Left lung (tissue), 10 donors: ENCODE results near the gene ANXA3. TPM values are rescaled to one million over a fixed set of nuclear protein-coding genes. Genes with fewer than 3 reads are reported as not detected.

Experiments
- ATAC-seq: fragments of 200-7000 bp; cut with Tn5 transposase; one replicate; pipeline ENCODE4 v1.9.1; 2020; ENCODE audit warnings: moderate library complexity
- DNase-seq, 4 donors: peaks; one replicate each; pipeline ENCODE4 v3.0.0-alpha.2; 2013 to 2020
- H3K27ac ChIP-seq, 2 donors: fragments of 200-600 bp; sonication (generic) in 1 of 2; one replicate each; pipeline versions ENCODE4 v1.5.0 to v1.8.0; 2020 to 2021
- H3K27me3 ChIP-seq, 2 donors: fragments of 200-600 bp; sonication (generic) in 1 of 2; one replicate each; pipeline versions ENCODE4 v1.5.0 to v1.8.0; 2020 to 2021
- H3K36me3 ChIP-seq, 2 donors: fragments of 200-600 bp; sonication (generic) in 1 of 2; one replicate each; pipeline versions ENCODE4 v1.5.0 to v1.8.0; 2020 to 2021
- H3K4me1 ChIP-seq, 2 donors: fragments of 200-600 bp; one replicate each; pipeline ENCODE4 v1.8.0; 2021
- H3K4me3 ChIP-seq, 2 donors: fragments of 200-600 bp; sonication (generic) in 1 of 2; one replicate each; pipeline versions ENCODE4 v1.5.0 to v1.8.0; 2020 to 2021; ENCODE audit warnings: mild to moderate bottlenecking in 1 of 2
- H3K9me3 ChIP-seq, 2 donors: fragments of 200-600 bp; sonication (generic) in 1 of 2; one replicate each; pipeline versions ENCODE4 v1.5.0 to v1.8.0; 2020 to 2021
- intact Hi-C, 2 donors: fragments of 100-400 bp; cut with DNase I; formaldehyde crosslinking; loops; one replicate each; pipeline versions ENCODE4 v1.11.2 to v1.14.2; 2022
- polyA plus RNA-seq, 6 donors: library from polyadenylated mRNA; unstranded; fragments of 120-200 nt; gene quantifications; one replicate each; pipeline ENCODE4 v1.2.1, GENCODE V29; 2013; ENCODE audit not compliant: insufficient read length in 6 of 6
- total RNA-seq, 2 donors: library from RNA; stranded (reverse); fragmentation: NEBNext Ultra II Directional; extraction: Animal tissue kit (Norgen Biotek cat#: 25700); gene quantifications; one replicate each; pipeline ENCODE4 v1.2.1, GENCODE V29; 2021
- TF ChIP-seq, protein P1 (sequence below), 2 donors: fragments of 200-600 bp; sonication (generic) in 1 of 2; IDR thresholded peaks; one replicate each; pipeline versions ENCODE4 v1.5.0 to v1.8.0; 2021; ENCODE audit warnings: antibody characterized with exemption in 2 of 2
- donor health status: DM: no; HTN: yes; CAD: no.
- donor health status: DM: no; HTN: no; CAD: no.

The ANXA3 gene
- total and polyA plus RNA-seq, 8 donors, result 70.4 to 159 (median 112) TPM

DNA sequence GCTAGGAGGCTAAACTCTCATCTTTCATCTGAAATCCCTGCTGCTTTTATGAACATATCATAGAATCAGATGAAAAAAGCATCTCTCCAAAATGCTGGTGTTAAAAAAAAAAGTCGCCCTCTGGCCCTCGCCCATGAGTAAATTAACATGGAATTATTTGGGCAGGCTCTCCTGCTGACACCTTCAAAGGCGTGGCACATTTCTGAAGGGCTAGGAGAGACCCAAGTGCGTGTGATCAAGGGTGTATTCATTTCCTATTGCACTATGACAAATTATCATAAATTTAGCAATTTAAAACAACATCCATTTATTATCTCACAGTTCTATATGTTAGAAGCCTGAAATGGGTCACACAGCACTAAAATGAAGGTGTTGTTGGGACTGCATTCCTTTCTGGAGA is 5.1 kb downstream of the ANXA3 start:
- DNase-seq, result no peak
- ATAC-seq, result no peak
- TF ChIP-seq, protein P1, sequence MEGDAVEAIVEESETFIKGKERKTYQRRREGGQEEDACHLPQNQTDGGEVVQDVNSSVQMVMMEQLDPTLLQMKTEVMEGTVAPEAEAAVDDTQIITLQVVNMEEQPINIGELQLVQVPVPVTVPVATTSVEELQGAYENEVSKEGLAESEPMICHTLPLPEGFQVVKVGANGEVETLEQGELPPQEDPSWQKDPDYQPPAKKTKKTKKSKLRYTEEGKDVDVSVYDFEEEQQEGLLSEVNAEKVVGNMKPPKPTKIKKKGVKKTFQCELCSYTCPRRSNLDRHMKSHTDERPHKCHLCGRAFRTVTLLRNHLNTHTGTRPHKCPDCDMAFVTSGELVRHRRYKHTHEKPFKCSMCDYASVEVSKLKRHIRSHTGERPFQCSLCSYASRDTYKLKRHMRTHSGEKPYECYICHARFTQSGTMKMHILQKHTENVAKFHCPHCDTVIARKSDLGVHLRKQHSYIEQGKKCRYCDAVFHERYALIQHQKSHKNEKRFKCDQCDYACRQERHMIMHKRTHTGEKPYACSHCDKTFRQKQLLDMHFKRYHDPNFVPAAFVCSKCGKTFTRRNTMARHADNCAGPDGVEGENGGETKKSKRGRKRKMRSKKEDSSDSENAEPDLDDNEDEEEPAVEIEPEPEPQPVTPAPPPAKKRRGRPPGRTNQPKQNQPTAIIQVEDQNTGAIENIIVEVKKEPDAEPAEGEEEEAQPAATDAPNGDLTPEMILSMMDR (IDR thresholded peaks at IDR 0.05), result no peak
- no peak overlapping the region for H3K4me3 ChIP-seq
- intact Hi-C loops, result no loop called here
- peaks cover 17 to 77% of the 10 kb centered on the region in 2 donors for H3K4me1 ChIP-seq
- peaks cover 0 to 14% of the 10 kb centered on the region in 2 donors for H3K36me3 ChIP-seq
- H3K9me3 ChIP-seq, result no peaks in the 10 kb centered on the region
- peak overlapping the region in 1 of 2 donors; percentile 57 for H3K27ac ChIP-seq
- H3K27me3 ChIP-seq, result peaks cover 0 to 6% of the 10 kb centered on the region in 2 donors

DNA sequence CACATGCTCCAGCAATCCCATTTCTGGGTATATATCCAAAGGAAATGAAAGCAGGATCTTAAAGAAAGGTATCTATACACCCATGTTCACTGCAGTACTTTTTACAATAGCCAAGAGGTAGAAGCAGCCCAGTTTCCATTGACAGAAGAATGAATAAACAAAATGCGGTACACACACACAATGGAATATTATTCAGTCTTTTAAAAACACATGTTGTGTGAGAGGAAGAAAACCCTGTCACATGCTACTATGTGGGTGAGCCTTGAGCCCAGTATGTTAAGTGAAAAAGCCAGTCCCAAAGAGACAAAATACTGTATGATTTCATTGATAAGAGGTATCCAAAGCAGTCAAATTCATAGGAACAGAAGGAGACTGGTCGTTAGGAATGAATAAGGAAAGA is 6.3 kb downstream of the ANXA3 start:
- TF ChIP-seq, protein P1 (IDR thresholded peaks at IDR 0.05), result no peak

DNA sequence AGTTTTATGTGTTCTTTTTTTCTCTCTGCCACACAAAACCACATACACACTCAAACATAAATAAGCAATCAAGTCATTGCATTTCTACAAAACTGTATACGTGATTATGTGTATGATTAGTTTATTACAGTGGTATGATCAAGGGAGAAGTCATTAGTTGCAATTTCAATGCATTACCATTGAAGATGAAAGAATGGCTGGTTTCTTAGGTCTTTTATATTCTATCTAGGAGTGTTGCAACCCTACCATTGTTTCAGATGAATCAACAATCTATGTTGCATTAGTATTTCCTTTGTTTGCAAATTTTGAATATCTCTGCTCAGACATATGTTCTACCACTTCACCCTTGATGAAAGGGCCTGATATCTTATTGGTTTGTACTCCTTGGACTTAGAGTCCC is 6.8 kb downstream of the ANXA3 start:
- Histone ChIP-seq H3K4me3 (no peak overlapping the region), H3K27ac (peak overlapping the region; percentile 4 to 57), H3K4me1 (peaks cover 13 to 64% of the 10 kb centered on the region in 2 donors), H3K27me3 (no peaks in the 10 kb centered on the region), H3K36me3 (peaks cover 0 to 14% of the 10 kb centered on the region in 2 donors), H3K9me3 (no peaks in the 10 kb centered on the region)
- no peak for DNase-seq
- TF ChIP-seq, protein P1 (IDR thresholded peaks at IDR 0.05), result no peak
- intact Hi-C loops, result no loop called here
- no peak for ATAC-seq

More for the DNA sequence above, 6.3 kb downstream of the ANXA3 start:
- intact Hi-C loops, result no loop called here
- H3K4me1 ChIP-seq, result peaks cover 17 to 69% of the 10 kb centered on the region in 2 donors
- H3K4me3 ChIP-seq, result no peak overlapping the region
- H3K27me3 ChIP-seq, result no peaks in the 10 kb centered on the region
- peak overlapping the region; percentile 4 to 57 for H3K27ac ChIP-seq
- no peaks in the 10 kb centered on the region for H3K9me3 ChIP-seq
- DNase-seq (no peak), ATAC-seq (no peak)
- peaks cover 0 to 14% of the 10 kb centered on the region in 2 donors for H3K36me3 ChIP-seq

DNA sequence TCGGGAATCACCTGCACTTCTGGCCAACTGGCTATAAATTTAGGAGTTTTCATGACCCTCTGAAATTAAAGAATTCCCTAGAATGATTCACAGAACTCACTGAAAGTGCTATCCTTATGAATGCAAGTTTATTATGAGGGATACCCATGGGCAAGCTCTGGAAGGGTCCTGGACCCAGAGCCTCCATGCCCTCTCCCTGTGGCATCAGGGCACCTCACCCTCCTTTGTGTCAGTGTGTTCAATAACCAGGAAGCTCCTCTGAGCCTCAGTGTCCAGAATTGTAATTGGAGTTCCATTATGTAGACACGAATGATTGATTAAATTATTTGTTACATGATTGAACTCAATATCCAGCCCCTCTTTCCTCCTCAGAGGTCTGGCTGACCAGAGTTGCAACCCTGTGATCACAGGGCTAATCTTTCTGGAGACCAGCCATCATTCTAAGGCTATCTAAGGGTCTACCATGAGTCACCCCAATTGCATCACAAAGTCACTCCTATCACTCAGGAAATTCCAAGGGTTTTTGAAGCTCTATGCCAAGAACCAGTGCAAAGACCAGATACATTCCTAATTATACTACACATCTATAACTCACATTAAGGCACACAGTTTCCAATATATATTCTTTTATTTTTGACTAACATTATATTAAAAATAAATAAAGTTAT is 8.9 kb downstream of the ANXA3 start:
- Histone ChIP-seq H3K9me3 (no peaks in the 10 kb centered on the region), H3K27ac (peak overlapping the region; percentile 28 to 57), H3K36me3 (peaks cover 0 to 5% of the 10 kb centered on the region in 2 donors), H3K4me3 (no peak overlapping the region), H3K27me3 (no peaks in the 10 kb centered on the region), H3K4me1 (peaks cover 13 to 61% of the 10 kb centered on the region in 2 donors)
- ATAC-seq (peak; percentile 55), DNase-seq (no peak)
- intact Hi-C loops, result no loop called here
- TF ChIP-seq, protein P1 (IDR thresholded peaks at IDR 0.05), result no peak

DNA sequence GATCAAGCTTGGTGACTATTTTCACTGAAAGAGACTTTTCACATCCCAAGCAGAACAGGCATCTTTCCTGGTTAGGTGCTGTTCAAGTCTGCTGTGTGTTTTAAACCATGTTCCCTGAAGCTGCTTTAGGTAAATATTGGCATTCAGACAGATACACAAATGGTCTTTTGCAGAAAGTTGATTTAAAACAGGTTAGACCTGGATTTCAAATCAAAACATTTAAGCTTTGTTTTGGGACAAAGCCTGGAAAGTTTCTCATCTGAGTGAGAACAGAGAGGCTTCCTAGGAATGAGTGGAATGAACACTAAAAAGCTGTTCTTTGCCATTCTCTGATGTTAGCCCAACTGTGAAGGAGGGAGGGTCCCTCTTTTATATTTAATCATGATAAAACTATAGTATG is 10.1 kb downstream of the ANXA3 start:
- DNase-seq, result peak in 2 of 4 donors; percentile 23 to 61
- TF ChIP-seq, protein P1 (IDR thresholded peaks at IDR 0.05), result no peak
- no peaks in the 10 kb centered on the region for H3K27me3 ChIP-seq
- ATAC-seq, result peak; percentile 56
- intact Hi-C loops, result no loop called here
- peak overlapping the region; percentile 36 to 57 for H3K27ac ChIP-seq
- no peak overlapping the region for H3K4me3 ChIP-seq
- H3K4me1 ChIP-seq, result peaks cover 13 to 55% of the 10 kb centered on the region in 2 donors
- peaks cover 0 to 4% of the 10 kb centered on the region in 2 donors for H3K36me3 ChIP-seq
- H3K9me3 ChIP-seq, result no peaks in the 10 kb centered on the region
